ENCODE measurements around the gene GIMAP6.
"Not testable (repeated sequence)": the region's sequence is repeated elsewhere in the genome, so short reads cannot be mapped to it uniquely, and the experiment has no call there.

Gene GIMAP6

DNA sequence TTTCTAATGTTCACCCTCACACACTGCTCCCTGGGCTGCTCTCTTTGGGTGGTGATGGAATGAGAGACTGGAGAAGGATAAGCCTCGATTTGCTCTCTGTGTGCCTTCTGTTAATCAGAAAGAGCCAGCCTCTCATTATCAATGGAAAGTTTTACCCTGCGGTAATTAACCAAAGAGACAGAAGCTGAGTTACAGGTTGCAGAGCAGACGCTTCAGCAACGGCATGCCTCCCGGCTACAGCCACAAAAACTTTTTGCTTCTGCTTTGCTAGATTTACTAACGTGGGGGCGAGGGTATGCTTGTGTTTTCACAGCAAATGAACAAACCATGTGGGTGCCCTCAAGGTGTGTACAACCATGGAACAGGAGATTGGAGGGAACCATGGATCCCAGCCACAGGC lies 47.0 kb downstream of the GIMAP6 start:
- no peak for DNase-seq (ENCODE audit: low read depth)

DNA sequence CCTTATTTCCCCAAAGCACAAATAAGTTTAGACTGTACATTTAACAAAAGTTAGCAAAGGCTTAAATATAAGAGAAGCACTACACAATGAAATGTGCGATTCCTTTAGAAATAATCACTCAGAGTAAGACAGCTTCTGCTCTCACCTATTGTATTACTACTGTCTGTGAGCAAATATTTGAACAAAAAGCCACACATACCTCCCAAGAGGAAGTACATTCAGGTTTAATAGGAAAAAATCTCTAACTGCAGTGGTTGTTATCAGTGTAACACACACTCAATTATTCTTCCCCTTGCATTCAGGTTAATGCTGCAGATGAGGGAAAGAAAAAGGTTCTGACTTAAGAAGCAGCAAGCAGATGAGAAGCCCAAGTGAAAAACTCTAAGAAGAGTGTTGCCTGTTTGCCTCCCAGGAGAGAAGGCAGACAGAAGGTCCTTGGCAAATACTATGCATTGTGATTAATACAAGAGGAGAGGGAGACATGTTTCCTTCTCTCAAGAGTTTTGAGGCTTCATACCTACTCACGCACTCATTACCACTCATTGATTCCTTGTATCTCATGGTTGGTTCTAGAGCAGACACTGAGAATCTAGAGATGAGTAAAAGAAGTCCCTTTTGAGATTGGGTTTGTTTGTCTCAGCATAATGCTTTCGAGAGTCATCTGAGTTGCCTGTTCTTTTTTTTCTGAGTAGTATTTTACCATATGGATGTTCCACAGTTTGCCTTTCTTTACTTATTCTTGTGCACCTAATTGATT lies 51.4 kb downstream of the GIMAP6 start:
- no peak for DNase-seq (ENCODE audit: low read depth)

GRCh38 chr7:150579979-150580637 lies 52.1 kb downstream of the GIMAP6 start:
- DNase-seq (ENCODE audit: low read depth): not testable (repeated sequence)
